A673 (cell line): ENCODE data around the gene NKX2-3.

Experiments
- CTCF ChIP-seq: fragments of 300-800, 200-600 bp; sonication (generic); conservative IDR thresholded peaks from 2 replicates; pipeline ENCODE4 v1.5.1; 2017; ENCODE audit warnings: low read depth, mild to moderate bottlenecking, antibody characterized with exemption, low read length, moderate library complexity, mixed read lengths
- EZH2 ChIP-seq: fragments of 200-600 bp; sonication (generic); IDR thresholded peaks from 2 replicates; pipeline ENCODE4 v1.6.1; 2017; ENCODE audit warnings: borderline replicate concordance, low read depth, mild to moderate bottlenecking, mixed read lengths, antibody characterized with exemption, low read length; ENCODE audit not compliant: poor library complexity, severe bottlenecking

GRCh38 chr10:99569961-99570360 is 37.2 kb downstream of the NKX2-3 start:
- no peak for TF ChIP-seq CTCF
- no peak for TF ChIP-seq EZH2
